HepG2 (cell line): Measurements from ENCODE around the gene DEFB131B. TPM values are rescaled to one million over a fixed set of nuclear protein-coding genes. Genes with fewer than 3 reads are reported as not detected.
A peak's percentile ranks its signal among the peaks of the same experiment; 100 is the strongest.

Experiments used
- CTCF ChIP-seq: sonication (generic); formaldehyde crosslinking; IDR thresholded peaks from 2 replicates; pipeline ENCODE4 v1.5.0; 2020; ENCODE audit warnings: mild to moderate bottlenecking, missing genetic modification reagents, moderate library complexity
- ETV5 ChIP-seq: IDR thresholded peaks from 2 replicates; pipeline ENCODE4 v1.6.1; 2018; ENCODE audit warnings: missing biosample characterization, missing genetic modification reagents, inconsistent platforms, borderline replicate concordance
- HOXD1 ChIP-seq: sonication (generic); formaldehyde crosslinking; IDR thresholded peaks from 2 replicates; pipeline ENCODE4 v1.5.0; 2020; ENCODE audit warnings: missing genetic modification reagents
- MAFG ChIP-seq: sonication (generic); formaldehyde crosslinking; IDR thresholded peaks from 2 replicates; pipeline ENCODE4 v1.5.1; 2020; ENCODE audit warnings: mild to moderate bottlenecking, missing genetic modification reagents
- NAIF1 ChIP-seq: sonication (generic); formaldehyde crosslinking; IDR thresholded peaks from 2 replicates; pipeline ENCODE4 v1.5.0; 2020; ENCODE audit warnings: mild to moderate bottlenecking, missing genetic modification reagents, borderline replicate concordance
- NKX3-1 ChIP-seq: sonication (generic); formaldehyde crosslinking; IDR thresholded peaks from 2 replicates; pipeline ENCODE4 v1.5.0; 2020; ENCODE audit warnings: missing genetic modification reagents
- RARA ChIP-seq: IDR thresholded peaks from 2 replicates; pipeline ENCODE4 v1.6.1; 2016; ENCODE audit warnings: missing genetic modification reagents, missing compliant biosample characterization
- SNAPC2 ChIP-seq: sonication (generic); formaldehyde crosslinking; IDR thresholded peaks from 2 replicates; pipeline ENCODE4 v1.8.1; 2022; ENCODE audit warnings: mild to moderate bottlenecking, missing genetic modification reagents
- ZBTB43 ChIP-seq: sonication (generic); formaldehyde crosslinking; conservative IDR thresholded peaks from 2 replicates; pipeline ENCODE4 v1.4.0; 2020; ENCODE audit warnings: missing genetic modification reagents
- ZBTB49 ChIP-seq: sonication (generic); formaldehyde crosslinking; IDR thresholded peaks from 2 replicates; pipeline ENCODE4 v1.4.0; 2020; ENCODE audit warnings: missing genetic modification reagents, borderline replicate concordance
- ZNF10 ChIP-seq: sonication (generic); formaldehyde crosslinking; IDR thresholded peaks from 2 replicates; pipeline ENCODE4 v1.4.0; 2020; ENCODE audit warnings: mild to moderate bottlenecking, low read depth, missing genetic modification reagents, borderline replicate concordance
- ZNF34 ChIP-seq: sonication (generic); formaldehyde crosslinking; IDR thresholded peaks from 2 replicates; pipeline ENCODE4 v1.4.0; 2020; ENCODE audit warnings: mild to moderate bottlenecking, missing genetic modification reagents, borderline replicate concordance
- ZNF44 ChIP-seq: sonication (generic); formaldehyde crosslinking; IDR thresholded peaks from 2 replicates; pipeline ENCODE4 v1.5.1; 2020; ENCODE audit warnings: mild to moderate bottlenecking, missing genetic modification reagents
- ZNF609 ChIP-seq: sonication (generic); formaldehyde crosslinking; IDR thresholded peaks from 2 replicates; pipeline ENCODE4 v1.4.0; 2020; ENCODE audit warnings: mild to moderate bottlenecking, missing genetic modification reagents, borderline replicate concordance
- ZNF678 ChIP-seq: sonication (generic); formaldehyde crosslinking; IDR thresholded peaks from 2 replicates; pipeline ENCODE4 v1.4.0; 2020; ENCODE audit warnings: mild to moderate bottlenecking, missing genetic modification reagents
- ZNF781 ChIP-seq: sonication (generic); formaldehyde crosslinking; IDR thresholded peaks from 2 replicates; pipeline ENCODE4 v1.5.1; 2020; ENCODE audit warnings: borderline replicate concordance, mild to moderate bottlenecking, missing genetic modification reagents; ENCODE audit errors: not compliant biosample characterization
- polyA plus RNA-seq, 8 experiments: library from polyadenylated mRNA; depleted of rRNA in 3 of 8; stranded (reverse) in 7 of 8; unstranded in 1 of 8; fragments of >200 nt; fragmentation: Illumina TruSeq in 4 of 8; extraction: Trizol in 4 of 8; gene quantifications; 2 replicates each; pipeline versions ENCODE4 v1.2.1 to v1.2.3, GENCODE V29; 2011 to 2016; ENCODE audit warnings: low read depth in 4 of 8, missing spikeins in 1 of 8, mixed read lengths in 1 of 8; ENCODE audit not compliant: insufficient read depth in 1 of 8
- total RNA-seq, 5 experiments: library from RNA; depleted of rRNA; stranded (reverse); fragments of >200 nt; fragmentation: Illumina TruSeq; extraction: Trizol; gene quantifications; 2 replicates each; pipeline ENCODE4 v1.2.3, GENCODE V29; 2016; ENCODE audit warnings: low read depth in 1 of 5

Gene DEFB131B
- total and polyA plus RNA-seq, 2 of the 13 experiments (the other 11 are each of a cell fraction or from before 2014, with no cell fraction given), result not detected

GRCh38 chr11:71927820-71928736, 49.8 kb downstream of the DEFB131B start, which contains the start of gene XNDC1N (continued):
- TF ChIP-seq ZNF609 (CRISPR knock-in tag) (no peak), ZNF44 (CRISPR knock-in tag) (0 out of 2 replicates have a peak, but pooled peaks have one; percentile 8), CTCF (no peak), ZBTB43 (CRISPR knock-in tag) (no peak), ETV5 (CRISPR knock-in tag) (no peak; the same call in 1 of the 2 replicates), HOXD1 (CRISPR knock-in tag) (no peak; the same call in 1 of the 2 replicates), ZBTB49 (no peak), NKX3-1 (peak; percentile 75; the same call in 1 of the 2 replicates), ZNF781 (CRISPR knock-in tag) (no peak), SNAPC2 (no peak), NAIF1 (CRISPR knock-in tag) (no peak), RARA (no peak), MAFG (CRISPR knock-in tag) (no peak), ZNF678 (CRISPR knock-in tag) (no peak), ZNF34 (no peak), ZNF10 (CRISPR knock-in tag) (no peak)
